Measurements from ENCODE around the gene IGSF21. TPM values are rescaled to one million over a fixed set of nuclear protein-coding genes. Genes with fewer than 3 reads are reported as not detected.

Gene IGSF21
- under 1 TPM in 9 of 12 donors, not detected in 3; 0.09 to 0.70 (median 0.38) TPM for polyA plus RNA-seq (ENCODE audit: insufficient read length in 12 of 12)
- long read RNA-seq, donor 1: 0 reads
- long read RNA-seq, donor 2: 0 reads
- long read RNA-seq, donor 3: 0 reads
- long read RNA-seq, donor 4: 0 reads
- long read RNA-seq, donor 5: 0 reads
- long read RNA-seq, donor 6: 0 reads
- long read RNA-seq, donor 7: 0 reads
- long read RNA-seq, donor 8: 0 reads
- long read RNA-seq, donor 9: 0 reads
- long read RNA-seq, donor 10: 0 reads
- long read RNA-seq, donor 11: 0 reads

GRCh38 chr1:18107369-18108298 lies at the start of gene IGSF21:
TSS of gene IGSF21 (plus strand) at chr1:18107798. CDS start at chr1:18108129, 331 bp downstream.
- no peak for DNase-seq

- DNase-seq: no peak
These were observed 49.2 kb upstream of the IGSF21 start for GRCh38 chr1:18058206-18058921.

GRCh38 chr1:18058981-18059605 lies 48.5 kb upstream of the IGSF21 start:
- DNase-seq: no peak

GRCh38 chr1:18060366-18060765 lies 47.2 kb upstream of the IGSF21 start:
- no peak for DNase-seq

GRCh38 chr1:18062185-18062584 lies 45.4 kb upstream of the IGSF21 start:
- no peak for DNase-seq

- DNase-seq: no peak
These were observed 43.1 kb upstream of the IGSF21 start for GRCh38 chr1:18064534-18064933.

- no peak for DNase-seq
These were observed 41.0 kb upstream of the IGSF21 start for GRCh38 chr1:18066576-18066975.

- no peak for DNase-seq
These were observed 37.7 kb upstream of the IGSF21 start for GRCh38 chr1:18069903-18070302.

- no peak for DNase-seq
These were observed 35.5 kb upstream of the IGSF21 start for GRCh38 chr1:18072066-18072465.

- DNase-seq: no peak
These were observed 34.4 kb upstream of the IGSF21 start for GRCh38 chr1:18073066-18073642.

GRCh38 chr1:18077657-18078215 lies 29.9 kb upstream of the IGSF21 start:
- no peak for DNase-seq

- no peak for DNase-seq
These were observed 27.5 kb upstream of the IGSF21 start for GRCh38 chr1:18079941-18080735.

- DNase-seq: no peak
These were observed 22.1 kb upstream of the IGSF21 start for GRCh38 chr1:18085387-18086074.

GRCh38 chr1:18088077-18088594 lies 19.5 kb upstream of the IGSF21 start:
- DNase-seq: no peak

- DNase-seq: no peak
These were observed 18.1 kb upstream of the IGSF21 start for GRCh38 chr1:18089488-18089887.

- DNase-seq: no peak
These were observed 17.0 kb upstream of the IGSF21 start for GRCh38 chr1:18090636-18091035.

GRCh38 chr1:18091660-18092446 lies 15.7 kb upstream of the IGSF21 start:
- no peak for DNase-seq

- DNase-seq: no peak
These were observed 14.4 kb upstream of the IGSF21 start for GRCh38 chr1:18093193-18093592.

- no peak for DNase-seq
These were observed 14.0 kb upstream of the IGSF21 start for GRCh38 chr1:18093646-18094045.
